HG02610 (cell line): ENCODE results near the gene TMEM255B.

Experiments used
- ATAC-seq: cut with Tn5 transposase; IDR thresholded peaks from one replicate; pipeline ENCODE4 v1.9.1; 2021; ENCODE audit warnings: mild to moderate bottlenecking, moderate library complexity; ENCODE audit not compliant: unreplicated experiment

The TMEM255B gene

GRCh38 chr13:113845055-113845454 lies 86.0 kb downstream of the TMEM255B start:
- no peak for ATAC-seq

- ATAC-seq, result no peak
These were observed 87.0 kb downstream of the TMEM255B start for GRCh38 chr13:113845723-113846635.

- ATAC-seq, result no peak
These were observed 87.8 kb downstream of the TMEM255B start for GRCh38 chr13:113846636-113847318.

GRCh38 chr13:113848020-113848419 lies 89.0 kb downstream of the TMEM255B start:
- ATAC-seq, result no peak

- no peak for ATAC-seq
These were observed 89.6 kb downstream of the TMEM255B start for GRCh38 chr13:113848431-113849260.

- ATAC-seq, result no peak
These were observed 90.5 kb downstream of the TMEM255B start for GRCh38 chr13:113849546-113849945.

- ATAC-seq, result no peak
These were observed 91.1 kb downstream of the TMEM255B start for GRCh38 chr13:113849981-113850721.

- ATAC-seq, result no peak
These were observed 91.9 kb downstream of the TMEM255B start for GRCh38 chr13:113850722-113851479.

GRCh38 chr13:113851480-113851803 lies 92.4 kb downstream of the TMEM255B start:
- ATAC-seq, result no peak

GRCh38 chr13:113851826-113852535 lies 93.0 kb downstream of the TMEM255B start:
- no peak for ATAC-seq

GRCh38 chr13:113852536-113853517 lies 93.8 kb downstream of the TMEM255B start:
- no peak for ATAC-seq

GRCh38 chr13:113853518-113854237 lies 94.7 kb downstream of the TMEM255B start:
- ATAC-seq, result no peak

- no peak for ATAC-seq
These were observed 95.4 kb downstream of the TMEM255B start for GRCh38 chr13:113854238-113855011.

GRCh38 chr13:113855012-113855921 lies 96.2 kb downstream of the TMEM255B start:
- ATAC-seq, result no peak

- no peak for ATAC-seq
These were observed 97.1 kb downstream of the TMEM255B start for GRCh38 chr13:113855931-113856715.
